GM21367 (cell line): ENCODE results near the gene LEFTY1.

ENCODE experiments used
- ATAC-seq: cut with Tn5 transposase; IDR thresholded peaks from one replicate; pipeline ENCODE4 v1.9.1; 2021; ENCODE audit not compliant: unreplicated experiment

Gene LEFTY1

GRCh38 chr1:225915538-225915991 lies 26.6 kb upstream of the LEFTY1 start:
- ATAC-seq: no peak

- ATAC-seq: no peak
Observed at GRCh38 chr1:225914947-225915346, 26.0 kb upstream of the LEFTY1 start.

DNA sequence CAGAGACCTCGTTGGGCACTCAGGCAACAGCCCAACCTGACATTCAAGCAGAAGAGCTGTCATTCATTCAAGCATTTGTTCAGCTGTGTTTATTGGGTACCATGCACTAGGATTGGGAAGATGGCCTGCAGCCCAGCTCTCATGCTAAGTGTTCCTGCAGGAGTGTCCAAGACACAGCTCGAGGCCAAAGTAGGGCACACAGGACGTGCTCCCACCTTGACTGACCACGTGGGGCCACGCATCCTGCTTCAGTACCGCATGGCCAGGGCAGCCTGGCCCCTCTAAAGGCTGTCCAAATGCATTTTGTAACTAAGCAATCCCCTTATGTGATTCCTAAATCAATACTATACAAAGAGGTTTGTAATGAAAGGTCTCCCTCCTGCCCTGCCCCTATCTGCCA lies 25.4 kb upstream of the LEFTY1 start:
- no peak for ATAC-seq

DNA sequence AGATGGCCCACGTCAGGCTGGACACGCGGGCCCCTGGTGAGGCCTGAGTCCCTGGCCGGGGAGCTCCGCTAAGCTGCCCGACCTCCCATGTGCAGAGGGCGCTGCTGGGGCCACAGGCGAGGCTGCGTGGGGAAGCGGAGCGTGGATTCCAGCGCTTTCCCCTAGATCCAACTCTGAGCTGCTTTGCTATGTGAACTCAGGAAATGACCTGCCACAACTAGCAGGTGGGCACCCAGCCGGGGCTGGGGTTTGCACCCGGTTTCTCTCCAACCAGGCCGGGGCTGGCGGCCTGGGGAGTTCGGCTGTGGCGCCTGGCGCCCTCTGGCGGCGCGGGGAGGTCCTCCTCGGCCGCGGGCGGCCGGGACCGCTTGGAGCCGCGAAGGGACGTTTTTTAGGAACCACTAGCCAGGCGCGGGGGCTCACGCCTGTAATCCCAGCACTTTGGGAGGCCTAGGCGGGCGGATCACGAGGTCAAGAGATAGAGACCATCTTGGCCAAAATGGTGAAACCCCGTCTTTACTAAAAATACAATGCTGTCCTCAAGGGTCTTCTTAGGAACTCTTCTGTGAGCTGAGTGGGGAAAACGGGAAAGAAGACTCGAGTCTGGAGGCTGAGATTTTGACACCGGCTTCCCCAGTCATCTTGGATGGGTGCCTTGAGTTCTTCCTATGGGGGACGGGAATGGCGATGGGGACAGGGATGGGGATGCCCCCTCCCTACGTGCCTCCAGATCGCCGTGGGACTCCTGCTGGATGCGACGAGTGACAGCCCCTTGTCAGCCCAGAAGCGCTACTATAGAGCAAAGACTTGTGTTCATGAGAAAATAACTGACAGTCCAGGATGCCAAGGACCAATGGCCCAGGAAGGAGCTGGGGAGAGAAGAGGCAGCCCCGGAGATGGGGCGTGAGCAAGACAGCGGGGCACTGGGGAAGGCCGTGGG lies 22.5 kb upstream of the LEFTY1 start:
- ATAC-seq: no peak

DNA sequence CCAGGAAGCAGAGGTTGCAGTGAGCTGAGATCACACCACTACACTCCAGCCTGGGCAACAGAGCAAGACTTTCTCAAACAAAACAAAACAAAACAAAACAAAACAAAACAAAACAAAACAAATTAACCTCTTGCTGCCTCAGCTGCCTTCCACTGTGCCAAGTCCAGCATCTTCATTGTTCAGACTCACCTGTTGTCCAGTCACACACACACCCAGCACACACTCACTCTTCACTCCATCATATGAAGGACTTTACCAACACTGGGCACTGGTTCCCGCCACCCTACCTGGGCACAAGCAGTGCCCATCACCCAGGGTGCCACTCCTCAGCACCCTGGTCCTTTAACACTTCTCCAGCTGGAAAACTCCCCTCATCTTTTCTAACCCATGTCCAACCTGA lies 20.5 kb upstream of the LEFTY1 start:
- ATAC-seq: no peak

DNA sequence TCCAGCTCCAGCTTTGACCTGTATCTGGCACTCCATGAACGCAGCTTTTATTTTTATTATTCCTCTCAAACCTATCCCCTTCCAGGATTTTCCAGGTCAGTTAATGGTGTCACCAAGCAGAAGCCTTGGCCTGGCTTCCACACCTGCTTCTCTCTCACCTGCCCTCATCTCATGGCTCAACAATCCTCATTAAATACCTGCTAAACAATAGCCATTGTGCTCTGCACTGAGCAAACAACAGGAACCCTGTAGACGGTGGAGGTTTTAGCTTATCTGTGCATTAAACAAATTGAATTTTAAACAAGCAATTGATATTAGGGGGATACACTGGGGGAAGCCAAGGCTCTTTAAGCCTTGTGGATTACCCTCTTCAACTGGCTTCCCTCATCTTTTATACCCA lies 19.8 kb upstream of the LEFTY1 start:
- no peak for ATAC-seq

DNA sequence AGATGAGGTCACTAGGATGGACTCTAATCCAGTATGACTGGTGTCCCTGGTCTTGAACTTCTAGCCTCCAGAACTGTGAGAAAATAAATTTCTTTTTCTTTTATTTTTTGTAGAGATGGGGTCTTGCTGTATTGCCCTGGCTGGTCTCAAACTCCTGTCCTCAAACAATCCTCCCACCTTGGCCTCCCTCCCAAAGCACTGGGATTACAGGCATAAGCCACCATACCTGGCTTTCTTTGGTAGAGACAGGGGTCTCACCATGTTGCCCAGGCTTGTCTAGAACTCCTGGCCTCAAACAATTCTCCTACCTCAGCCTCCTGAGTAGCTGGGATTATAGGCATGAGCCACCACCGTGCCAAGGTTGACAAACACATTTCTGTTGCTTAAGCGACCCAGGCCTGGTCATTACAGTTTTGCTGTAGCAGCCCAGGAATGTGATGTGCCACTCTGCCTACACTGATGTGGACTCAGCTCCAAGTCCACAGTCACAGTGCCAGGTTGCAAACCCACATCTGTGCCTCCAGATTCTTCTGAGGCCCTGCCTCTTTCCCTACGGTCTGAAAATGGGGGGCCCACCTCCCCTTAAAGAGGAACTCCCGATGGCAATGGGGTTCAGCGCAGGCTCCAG lies 19.2 kb upstream of the LEFTY1 start:
- ATAC-seq: no peak

GRCh38 chr1:225907341-225907740 lies 18.4 kb upstream of the LEFTY1 start:
- no peak for ATAC-seq

GRCh38 chr1:225906467-225906866 lies 17.5 kb upstream of the LEFTY1 start:
- no peak for ATAC-seq

- ATAC-seq: no peak
Observed at GRCh38 chr1:225903623-225904022, 14.7 kb upstream of the LEFTY1 start.

- ATAC-seq: no peak
Observed at GRCh38 chr1:225899044-225899925, 10.3 kb upstream of the LEFTY1 start.

DNA sequence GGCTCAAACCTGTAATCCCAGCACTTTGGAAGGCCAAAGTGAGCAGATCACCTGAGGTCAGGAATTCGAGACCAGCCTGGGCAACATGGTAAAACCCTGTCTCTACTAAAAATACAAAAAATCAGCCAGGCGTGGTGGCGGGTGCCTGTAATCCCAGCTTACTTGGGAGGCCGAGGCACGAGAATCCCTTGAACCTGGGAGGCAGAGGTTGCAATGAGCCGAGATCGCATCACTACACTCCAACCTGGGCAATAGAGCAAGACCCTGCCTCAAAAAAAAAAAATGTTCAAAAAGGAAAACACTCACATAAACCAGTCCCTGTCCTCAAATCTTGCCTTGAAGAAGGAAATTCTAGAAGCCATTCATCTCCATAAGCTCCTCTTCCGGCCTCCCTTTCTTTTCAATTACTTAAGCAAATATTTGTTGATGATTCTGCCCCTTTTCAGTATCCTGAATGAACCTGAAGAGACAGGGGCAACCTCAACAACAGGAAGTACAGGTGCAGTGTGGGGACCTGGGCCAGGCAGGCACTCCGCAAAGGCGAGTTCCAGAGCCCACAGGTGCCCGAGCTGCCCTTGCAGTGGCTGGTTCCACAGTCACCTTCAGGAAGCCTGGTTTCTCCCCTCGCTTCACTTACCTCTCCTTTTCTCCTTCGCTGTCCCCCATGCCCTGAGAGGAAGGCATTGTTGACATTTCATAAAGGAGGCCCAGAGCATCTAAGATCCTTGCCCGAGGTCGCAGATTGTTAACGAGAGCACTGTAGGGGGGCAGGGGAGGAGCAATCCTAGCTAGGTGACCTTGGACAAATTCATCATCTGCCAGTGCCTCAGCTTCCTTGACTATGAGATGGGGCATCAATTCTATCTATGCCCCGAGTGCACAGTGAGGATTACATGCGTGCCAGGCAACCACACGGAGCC lies 8.9 kb upstream of the LEFTY1 start:
- no peak for ATAC-seq

GRCh38 chr1:225896937-225897549 lies 8.1 kb upstream of the LEFTY1 start:
- peak; percentile 100 for ATAC-seq

GRCh38 chr1:225896494-225896893 lies 7.5 kb upstream of the LEFTY1 start:
- no peak for ATAC-seq

GRCh38 chr1:225892307-225892706 lies 3.4 kb upstream of the LEFTY1 start:
- no peak for ATAC-seq

- ATAC-seq: no peak
Observed at GRCh38 chr1:225891229-225891972, 2.5 kb upstream of the LEFTY1 start.

DNA sequence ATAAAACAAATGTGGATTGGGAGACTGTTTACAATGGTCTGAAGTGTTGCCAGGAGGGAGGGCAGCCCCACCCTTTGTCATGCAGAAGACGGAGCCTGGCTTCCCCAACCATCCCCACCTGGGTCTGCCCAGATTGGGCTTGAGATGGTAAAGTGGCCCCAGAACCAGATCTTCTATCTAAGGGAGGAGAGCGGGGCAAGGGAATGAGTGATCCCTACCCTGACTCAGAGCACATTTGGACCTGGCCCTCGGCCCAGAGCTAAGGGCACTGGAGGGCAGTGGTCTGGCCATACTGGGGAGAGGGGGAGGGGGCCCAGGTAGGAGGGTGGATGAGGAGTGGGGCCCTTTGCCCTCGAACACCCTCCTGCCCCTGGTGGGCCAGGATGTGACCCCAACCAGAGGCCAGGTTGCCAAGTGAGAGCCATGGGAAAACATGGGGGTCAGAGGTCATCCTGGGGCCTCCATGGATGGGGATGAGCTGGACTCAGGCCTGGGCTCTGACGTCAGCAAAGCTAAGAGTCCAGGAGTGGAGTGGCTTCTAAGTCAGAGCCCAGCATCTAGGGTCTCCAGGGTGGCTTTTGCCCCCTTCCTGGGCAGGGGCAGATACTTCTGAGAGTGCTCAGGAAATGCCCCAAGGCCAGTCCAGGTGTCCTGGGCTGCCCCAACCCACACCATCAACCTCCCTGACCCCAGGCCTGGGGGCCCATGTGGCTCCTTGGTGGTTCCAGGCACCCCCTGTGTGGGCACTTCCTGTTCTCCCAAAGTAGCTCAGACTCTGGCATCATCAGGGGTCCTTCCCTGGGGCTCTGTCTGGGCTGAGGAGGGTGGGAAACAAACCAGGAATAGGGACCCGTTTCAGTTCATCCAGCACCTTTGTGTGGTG lies 1.6 kb upstream of the LEFTY1 start:
- ATAC-seq: no peak

GRCh38 chr1:225889743-225890142 lies 797 bp upstream of the LEFTY1 start:
- no peak for ATAC-seq
